Measurements from ENCODE around the gene METTL1. TPM values are rescaled to one million over a fixed set of nuclear protein-coding genes. Genes with fewer than 3 reads are reported as not detected.

METTL1 gene
- total and polyA plus RNA-seq, 9 of the 15 experiments (the other 6 are each of a cell fraction or from before 2014, with no cell fraction given) = 12.6 to 65.9 (median 39.2) TPM

GRCh38 chr12:57751788-57752667 lies 19.9 kb downstream of the METTL1 start, which contains the start of gene CDK4 (continued):
- TF ChIP-seq CREB3L1 (IDR thresholded peaks at IDR 0.05; ENCODE audit: borderline replicate concordance, low read depth) = peak; percentile 78; the same call in 1 of the 2 replicates
- peak; percentile 100 for TF ChIP-seq RAD51 (IDR thresholded peaks at IDR 0.05; ENCODE audit: borderline replicate concordance, low read depth)
- no peak for TF ChIP-seq RBM14 (IDR thresholded peaks at IDR 0.05; ENCODE audit: borderline replicate concordance, insufficient read depth, low read depth, low read length)
- TF ChIP-seq, protein P1, sequence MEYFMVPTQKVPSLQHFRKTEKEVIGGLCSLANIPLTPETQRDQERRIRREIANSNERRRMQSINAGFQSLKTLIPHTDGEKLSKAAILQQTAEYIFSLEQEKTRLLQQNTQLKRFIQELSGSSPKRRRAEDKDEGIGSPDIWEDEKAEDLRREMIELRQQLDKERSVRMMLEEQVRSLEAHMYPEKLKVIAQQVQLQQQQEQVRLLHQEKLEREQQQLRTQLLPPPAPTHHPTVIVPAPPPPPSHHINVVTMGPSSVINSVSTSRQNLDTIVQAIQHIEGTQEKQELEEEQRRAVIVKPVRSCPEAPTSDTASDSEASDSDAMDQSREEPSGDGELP (CRISPR knock-in tag; IDR thresholded peaks at IDR 0.05; ENCODE audit: borderline replicate concordance) = peak; percentile 99
- TF ChIP-seq ILF3 (IDR thresholded peaks at IDR 0.05; ENCODE audit: borderline replicate concordance) = no peak
- TF ChIP-seq CXXC5 (CRISPR knock-in tag; IDR thresholded peaks at IDR 0.05) = peak; percentile 94
- peak; percentile 81; the same call in 1 of the 2 replicates for TF ChIP-seq CBFB (CRISPR knock-in tag; IDR thresholded peaks at IDR 0.05)
- TF ChIP-seq FOXA3 (CRISPR knock-in tag; conservative IDR thresholded peaks at IDR 0.05 in 1 of 2, IDR thresholded peaks at IDR 0.05 in 1 of 2) = no peak
- no peak; the same call in 1 of the 2 replicates for TF ChIP-seq ZNF197 (CRISPR knock-in tag; IDR thresholded peaks at IDR 0.05; ENCODE audit: low read depth)
- TF ChIP-seq TAF7 (tag; IDR thresholded peaks at IDR 0.05) = no peak; the same call in none of the 2 replicates
- peak; percentile 93 for TF ChIP-seq HMGN3 (IDR thresholded peaks at IDR 0.05; ENCODE audit: borderline replicate concordance, extremely low read depth, insufficient read length, low read depth, low read length)
- no peak for TF ChIP-seq COPS2 (conservative IDR thresholded peaks at IDR 0.05)
- no peak for TF ChIP-seq MCM5 (IDR thresholded peaks at IDR 0.05; ENCODE audit: low read depth)
- TF ChIP-seq ZNF75A (CRISPR knock-in tag; IDR thresholded peaks at IDR 0.05) = 0 out of 2 replicates have a peak, but pooled peaks have one; percentile 49
- TF ChIP-seq, protein P2, sequence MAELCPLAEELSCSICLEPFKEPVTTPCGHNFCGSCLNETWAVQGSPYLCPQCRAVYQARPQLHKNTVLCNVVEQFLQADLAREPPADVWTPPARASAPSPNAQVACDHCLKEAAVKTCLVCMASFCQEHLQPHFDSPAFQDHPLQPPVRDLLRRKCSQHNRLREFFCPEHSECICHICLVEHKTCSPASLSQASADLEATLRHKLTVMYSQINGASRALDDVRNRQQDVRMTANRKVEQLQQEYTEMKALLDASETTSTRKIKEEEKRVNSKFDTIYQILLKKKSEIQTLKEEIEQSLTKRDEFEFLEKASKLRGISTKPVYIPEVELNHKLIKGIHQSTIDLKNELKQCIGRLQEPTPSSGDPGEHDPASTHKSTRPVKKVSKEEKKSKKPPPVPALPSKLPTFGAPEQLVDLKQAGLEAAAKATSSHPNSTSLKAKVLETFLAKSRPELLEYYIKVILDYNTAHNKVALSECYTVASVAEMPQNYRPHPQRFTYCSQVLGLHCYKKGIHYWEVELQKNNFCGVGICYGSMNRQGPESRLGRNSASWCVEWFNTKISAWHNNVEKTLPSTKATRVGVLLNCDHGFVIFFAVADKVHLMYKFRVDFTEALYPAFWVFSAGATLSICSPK (IDR thresholded peaks at IDR 0.05; ENCODE audit: borderline replicate concordance) = peak; percentile 77; the same call in 1 of the 2 replicates
- peak; percentile 28; the same call in 1 of the 2 replicates for TF ChIP-seq ZEB2 (IDR thresholded peaks at IDR 0.05)
- TF ChIP-seq, protein P3, sequence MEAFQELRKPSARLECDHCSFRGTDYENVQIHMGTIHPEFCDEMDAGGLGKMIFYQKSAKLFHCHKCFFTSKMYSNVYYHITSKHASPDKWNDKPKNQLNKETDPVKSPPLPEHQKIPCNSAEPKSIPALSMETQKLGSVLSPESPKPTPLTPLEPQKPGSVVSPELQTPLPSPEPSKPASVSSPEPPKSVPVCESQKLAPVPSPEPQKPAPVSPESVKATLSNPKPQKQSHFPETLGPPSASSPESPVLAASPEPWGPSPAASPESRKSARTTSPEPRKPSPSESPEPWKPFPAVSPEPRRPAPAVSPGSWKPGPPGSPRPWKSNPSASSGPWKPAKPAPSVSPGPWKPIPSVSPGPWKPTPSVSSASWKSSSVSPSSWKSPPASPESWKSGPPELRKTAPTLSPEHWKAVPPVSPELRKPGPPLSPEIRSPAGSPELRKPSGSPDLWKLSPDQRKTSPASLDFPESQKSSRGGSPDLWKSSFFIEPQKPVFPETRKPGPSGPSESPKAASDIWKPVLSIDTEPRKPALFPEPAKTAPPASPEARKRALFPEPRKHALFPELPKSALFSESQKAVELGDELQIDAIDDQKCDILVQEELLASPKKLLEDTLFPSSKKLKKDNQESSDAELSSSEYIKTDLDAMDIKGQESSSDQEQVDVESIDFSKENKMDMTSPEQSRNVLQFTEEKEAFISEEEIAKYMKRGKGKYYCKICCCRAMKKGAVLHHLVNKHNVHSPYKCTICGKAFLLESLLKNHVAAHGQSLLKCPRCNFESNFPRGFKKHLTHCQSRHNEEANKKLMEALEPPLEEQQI (IDR thresholded peaks at IDR 0.05) = no peak; the same call in 1 of the 2 replicates
- TF ChIP-seq TFE3 (CRISPR knock-in tag; IDR thresholded peaks at IDR 0.05) = peak; percentile 99

Measured in K562 (cell line).